ENCODE data around the gene TRAF3IP1.
"Not testable (repeated sequence)": the region's sequence is repeated elsewhere in the genome, so short reads cannot be mapped to it uniquely, and the experiment has no call there.

The TRAF3IP1 gene

GRCh38 chr2:238433300-238433915 is 113.1 kb downstream of the TRAF3IP1 start:
- no peak for DNase-seq

- DNase-seq = no peak
Measured at GRCh38 chr2:238433941-238434845, 113.9 kb downstream of the TRAF3IP1 start.

GRCh38 chr2:238434846-238435751 is 114.8 kb downstream of the TRAF3IP1 start:
- DNase-seq = no peak

- DNase-seq = no peak
Measured at GRCh38 chr2:238435752-238436096, 115.4 kb downstream of the TRAF3IP1 start.

- no peak for DNase-seq
Measured at GRCh38 chr2:238438856-238439849, 118.8 kb downstream of the TRAF3IP1 start.

GRCh38 chr2:238439917-238440316 is 119.6 kb downstream of the TRAF3IP1 start:
- DNase-seq = no peak

- DNase-seq = no peak
Measured at GRCh38 chr2:238440331-238440730, 120.0 kb downstream of the TRAF3IP1 start.

GRCh38 chr2:238440767-238441166 is 120.4 kb downstream of the TRAF3IP1 start:
- no peak for DNase-seq

GRCh38 chr2:238441262-238442114 is 121.2 kb downstream of the TRAF3IP1 start:
- no peak for DNase-seq

- not testable (repeated sequence) for DNase-seq
Measured at GRCh38 chr2:238442257-238442656, 121.9 kb downstream of the TRAF3IP1 start.

GRCh38 chr2:238444242-238444641 is 123.9 kb downstream of the TRAF3IP1 start:
- no peak for DNase-seq

GRCh38 chr2:238445409-238446190 is 125.3 kb downstream of the TRAF3IP1 start:
- no peak for DNase-seq

GRCh38 chr2:238446371-238446770 is 126.1 kb downstream of the TRAF3IP1 start:
- DNase-seq = no peak

- no peak for DNase-seq
Measured at GRCh38 chr2:238448031-238448955, 128.0 kb downstream of the TRAF3IP1 start.

- DNase-seq = no peak
Measured at GRCh38 chr2:238449241-238449640, 128.9 kb downstream of the TRAF3IP1 start.

GRCh38 chr2:238449909-238450417 is 129.6 kb downstream of the TRAF3IP1 start:
- no peak for DNase-seq

- DNase-seq = no peak
Measured at GRCh38 chr2:238450440-238450861, 130.1 kb downstream of the TRAF3IP1 start.

All from DMS53 (cell line).